Measurements from ENCODE around the gene RAI14. TPM values are rescaled to one million over a fixed set of nuclear protein-coding genes. Genes with fewer than 3 reads are reported as not detected.

Gene RAI14
- total RNA-seq, 4 donors from 2014 or later, result 26.9 to 40.4 (median 32.1) TPM

GRCh38 chr5:34867660-34868059, 211.5 kb downstream of the RAI14 start:
- intact Hi-C loops (cut with DNase I; ENCODE audit: low total_unique reads), result no loop called here
- WGBS, 2 donors, result 86 to 90% methylated on average over 3 of the region's 3 CpGs
- DNase-seq (ENCODE audit: low spot score in 2 of 2), result no peak
- no peak overlapping the region for H3K4me3 ChIP-seq (ENCODE audit: low read depth, poor library complexity, severe bottlenecking)
- TF ChIP-seq CTCF (IDR thresholded peaks at IDR 0.05) (no peak), POLR2A (IDR thresholded peaks at IDR 0.05) (no peak)

- H3K4me3 ChIP-seq (ENCODE audit: low read depth, poor library complexity, severe bottlenecking), result no peak overlapping the region
- whole genome bisulfite sequencing, 2 donors, result 93 to 100% methylated on average over 1 of the region's 1 CpG
- no peak for TF ChIP-seq CTCF (IDR thresholded peaks at IDR 0.05)
- no peak for TF ChIP-seq POLR2A (IDR thresholded peaks at IDR 0.05)
- intact Hi-C loops (cut with DNase I; ENCODE audit: low total_unique reads), result no loop called here
- DNase-seq (ENCODE audit: low spot score in 2 of 2), result no peak
These were observed 212.7 kb downstream of the RAI14 start for GRCh38 chr5:34868791-34869190.

- intact Hi-C loops (cut with DNase I; ENCODE audit: low total_unique reads), result no loop called here
- TF ChIP-seq POLR2A (IDR thresholded peaks at IDR 0.05), result no peak
- no peak for TF ChIP-seq CTCF (IDR thresholded peaks at IDR 0.05)
- WGBS, 2 donors, result 91 to 94% methylated on average over 1 of the region's 1 CpG
- H3K4me3 ChIP-seq (ENCODE audit: low read depth, poor library complexity, severe bottlenecking), result no peak overlapping the region
- DNase-seq (ENCODE audit: low spot score in 2 of 2), result no peak
These were observed 213.1 kb downstream of the RAI14 start for GRCh38 chr5:34869256-34869655.

- intact Hi-C loops (cut with DNase I; ENCODE audit: low total_unique reads), result no loop called here
- 83 to 90% methylated on average over 2 of the region's 2 CpGs for WGBS, 2 donors
- no peak for DNase-seq (ENCODE audit: low spot score in 2 of 2)
These were observed 214.3 kb downstream of the RAI14 start for GRCh38 chr5:34870382-34870781.

GRCh38 chr5:34876275-34876674, 220.1 kb downstream of the RAI14 start:
- DNase-seq (ENCODE audit: low spot score in 2 of 2), result no peak
- TF ChIP-seq POLR2A (IDR thresholded peaks at IDR 0.05), result no peak
- TF ChIP-seq CTCF (IDR thresholded peaks at IDR 0.05), result no peak
- intact Hi-C loops (cut with DNase I; ENCODE audit: low total_unique reads), result no loop called here
- H3K4me3 ChIP-seq (ENCODE audit: low read depth, poor library complexity, severe bottlenecking), result no peak overlapping the region

More at GRCh38 chr5:34870382-34870781, 214.3 kb downstream of the RAI14 start:
- H3K4me3 ChIP-seq (ENCODE audit: low read depth, poor library complexity, severe bottlenecking), result no peak overlapping the region
- TF ChIP-seq POLR2A (IDR thresholded peaks at IDR 0.05) (no peak), CTCF (IDR thresholded peaks at IDR 0.05) (no peak)

- no peak for TF ChIP-seq POLR2A (IDR thresholded peaks at IDR 0.05)
- no peak for DNase-seq (ENCODE audit: low spot score in 2 of 2)
- intact Hi-C loops (cut with DNase I; ENCODE audit: low total_unique reads), result no loop called here
- H3K4me3 ChIP-seq (ENCODE audit: low read depth, poor library complexity, severe bottlenecking), result no peak overlapping the region
These were observed 225.1 kb downstream of the RAI14 start for GRCh38 chr5:34881246-34881645.

Other genes with a start within 250 kb of the RAI14 start
- gene TTC23L, start 182.8 kb downstream of the RAI14 start, total RNA-seq, result 1 to 10 TPM in 2 of 4 donors, under 1 TPM in 2; 0.38 to 3.2 (median 0.94) TPM

Data from lower leg skin (tissue), 4 donors.